HG03558 (cell line): ENCODE results near the gene ETHE1.
A peak's percentile ranks its signal among the peaks of the same experiment; 100 is the strongest.

ENCODE experiments used
- ATAC-seq: cut with Tn5 transposase; IDR thresholded peaks from one replicate; pipeline ENCODE4 v1.9.1; 2021; ENCODE audit warnings: moderate number of reproducible peaks; ENCODE audit not compliant: unreplicated experiment; ENCODE audit errors: extremely low read depth

Gene ETHE1

GRCh38 chr19:43468354-43469159 lies 58.4 kb downstream of the ETHE1 start:
- no peak for ATAC-seq

- ATAC-seq, result no peak
Measured at GRCh38 chr19:43467730-43468129, 59.3 kb downstream of the ETHE1 start.

- ATAC-seq, result no peak
Measured at GRCh38 chr19:43467276-43467675, 59.7 kb downstream of the ETHE1 start.

- no peak for ATAC-seq
Measured at GRCh38 chr19:43466793-43467192, 60.2 kb downstream of the ETHE1 start.

- no peak for ATAC-seq
Measured at GRCh38 chr19:43465468-43466120, 61.4 kb downstream of the ETHE1 start, which contains the start of gene LYPD3. TSS of gene LYPD3 (minus strand) at chr19:43465608. CDS start at chr19:43465571, 37 bp downstream.

- no peak for ATAC-seq
Measured at GRCh38 chr19:43464134-43464775, 62.7 kb downstream of the ETHE1 start.

GRCh38 chr19:43463381-43464133 lies 63.4 kb downstream of the ETHE1 start:
- ATAC-seq, result peak; percentile 52

GRCh38 chr19:43462785-43463380 lies 64.1 kb downstream of the ETHE1 start:
- no peak for ATAC-seq

- ATAC-seq, result no peak
Measured at GRCh38 chr19:43462383-43462782, 64.6 kb downstream of the ETHE1 start.

GRCh38 chr19:43461303-43461702 lies 65.7 kb downstream of the ETHE1 start:
- ATAC-seq, result no peak

- no peak for ATAC-seq
Measured at GRCh38 chr19:43460362-43461016, 66.5 kb downstream of the ETHE1 start.

GRCh38 chr19:43457809-43458208 lies 69.2 kb downstream of the ETHE1 start:
- no peak for ATAC-seq
